Activated T-helper 9 cell treated with anti-CD3 and anti-CD28 coated beads, Interleukin-2, amount 50 U/mL, for 16 hours (primary cell): ENCODE results near the gene AMMECR1.

Source experiments
- DNase-seq: peaks from one replicate; pipeline ENCODE4 v3.0.0-alpha.2; 2020; ENCODE audit warnings: low read depth

AMMECR1 gene

GRCh38 chrX:110211340-110211739 lies 106.5 kb downstream of the AMMECR1 start:
- no peak for DNase-seq

- DNase-seq: no peak
Measured at GRCh38 chrX:110210417-110211139, 107.3 kb downstream of the AMMECR1 start.

GRCh38 chrX:110208092-110208491 lies 109.8 kb downstream of the AMMECR1 start:
- DNase-seq: no peak

- DNase-seq: no peak
Measured at GRCh38 chrX:110204986-110205385, 112.9 kb downstream of the AMMECR1 start.

- no peak for DNase-seq
Measured at GRCh38 chrX:110201799-110202198, 116.1 kb downstream of the AMMECR1 start.

- DNase-seq: no peak
Measured at GRCh38 chrX:110194977-110195376, 122.9 kb downstream of the AMMECR1 start.

GRCh38 chrX:110192516-110192915 lies 125.4 kb downstream of the AMMECR1 start:
- no peak for DNase-seq

GRCh38 chrX:110188701-110189558 lies 129.0 kb downstream of the AMMECR1 start:
- DNase-seq: no peak

- DNase-seq: no peak
Measured at GRCh38 chrX:110183314-110183713, 134.6 kb downstream of the AMMECR1 start.

GRCh38 chrX:110182865-110183264 lies 135.0 kb downstream of the AMMECR1 start:
- DNase-seq: no peak

GRCh38 chrX:110182362-110182761 lies 135.5 kb downstream of the AMMECR1 start:
- DNase-seq: no peak

- no peak for DNase-seq
Measured at GRCh38 chrX:110181459-110182137, 136.3 kb downstream of the AMMECR1 start.

- DNase-seq: no peak
Measured at GRCh38 chrX:110180928-110181310, 137.0 kb downstream of the AMMECR1 start.

- DNase-seq: no peak
Measured at GRCh38 chrX:110180176-110180927, 137.5 kb downstream of the AMMECR1 start.

- no peak for DNase-seq
Measured at GRCh38 chrX:110178179-110178865, 139.6 kb downstream of the AMMECR1 start.

GRCh38 chrX:110175696-110176095 lies 142.2 kb downstream of the AMMECR1 start:
- no peak for DNase-seq

- DNase-seq: no peak
Measured at GRCh38 chrX:110175146-110175545, 142.7 kb downstream of the AMMECR1 start.

- DNase-seq: no peak
Measured at GRCh38 chrX:110173192-110174175, 144.4 kb downstream of the AMMECR1 start.

- DNase-seq: no peak
Measured at GRCh38 chrX:110172215-110172614, 145.7 kb downstream of the AMMECR1 start.

- DNase-seq: no peak
Measured at GRCh38 chrX:110171442-110171841, 146.4 kb downstream of the AMMECR1 start.
